ENCODE measurements around the gene ABCG2. TPM values are rescaled to one million over a fixed set of nuclear protein-coding genes. Genes with fewer than 3 reads are reported as not detected.

The ABCG2 gene
- total RNA-seq, 1 experiment from 2014 or later, result 23.7 TPM

- Mint-ChIP-seq H3K27ac (ENCODE audit: unreplicated experiment) (no peak overlapping the region), H3K9me3 (ENCODE audit: unreplicated experiment) (no peaks in the 10 kb centered on the region), H3K36me3 (ENCODE audit: insufficient read depth, unreplicated experiment) (no peaks in the 10 kb centered on the region), H3K4me1 (ENCODE audit: low read depth, unreplicated experiment) (no peaks in the 10 kb centered on the region), H3K27me3 (ENCODE audit: insufficient read depth, unreplicated experiment) (no peaks in the 10 kb centered on the region), H3K4me3 (ENCODE audit: unreplicated experiment) (no peak overlapping the region)
- Histone ChIP-seq H3K27me3 (replicated peaks; ENCODE audit: control insufficient read depth, insufficient read depth, low read length) (no peaks in the 10 kb centered on the region), H3K9me3 (no peaks in the 10 kb centered on the region), H3K36me3 (ENCODE audit: control insufficient read depth, insufficient read depth, low read length) (no peaks in the 10 kb centered on the region), H3K4me3 (ENCODE audit: low read depth, low read length) (no peak overlapping the region), H3K4me1 (no peaks in the 10 kb centered on the region)
- TF ChIP-seq CTCF (IDR thresholded peaks at IDR 0.05; ENCODE audit: insufficient read depth in 1 of 2, low read depth in 1 of 2, low read length in 1 of 2, severe bottlenecking in 1 of 2, unreplicated experiment in 1 of 2), result no peak
- POLR2A ChIA-PET, result no interaction called here
- BruUV-seq (replicated peaks), result no TSS peak
- CTCF ChIA-PET, result no interaction called here
- intact Hi-C loops (cut with micrococcal nuclease; ENCODE audit: unreplicated experiment), result no loop called here
- no peak for DNase-seq
Observed at GRCh38 chr4:88080626-88081025, 77.8 kb downstream of the ABCG2 start.

GRCh38 chr4:88078579-88078978, 79.9 kb downstream of the ABCG2 start:
- DNase-seq, result no peak
- Mint-ChIP-seq H3K4me1 (ENCODE audit: low read depth, unreplicated experiment) (no peaks in the 10 kb centered on the region), H3K4me3 (ENCODE audit: unreplicated experiment) (no peak overlapping the region), H3K9me3 (ENCODE audit: unreplicated experiment) (no peaks in the 10 kb centered on the region), H3K27me3 (ENCODE audit: insufficient read depth, unreplicated experiment) (no peaks in the 10 kb centered on the region), H3K27ac (ENCODE audit: unreplicated experiment) (no peak overlapping the region), H3K36me3 (ENCODE audit: insufficient read depth, unreplicated experiment) (no peaks in the 10 kb centered on the region)
- Histone ChIP-seq H3K36me3 (ENCODE audit: control insufficient read depth, insufficient read depth, low read length) (no peaks in the 10 kb centered on the region), H3K4me3 (ENCODE audit: low read depth, low read length) (no peak overlapping the region), H3K4me1 (no peaks in the 10 kb centered on the region), H3K27me3 (replicated peaks; ENCODE audit: control insufficient read depth, insufficient read depth, low read length) (no peaks in the 10 kb centered on the region), H3K9me3 (no peaks in the 10 kb centered on the region)
- TF ChIP-seq CTCF (IDR thresholded peaks at IDR 0.05; ENCODE audit: insufficient read depth in 1 of 2, low read depth in 1 of 2, low read length in 1 of 2, severe bottlenecking in 1 of 2, unreplicated experiment in 1 of 2), result no peak
- CTCF ChIA-PET, result no interaction called here
- intact Hi-C loops (cut with micrococcal nuclease; ENCODE audit: unreplicated experiment), result no loop called here
- POLR2A ChIA-PET, result no interaction called here
- BruUV-seq (replicated peaks), result no TSS peak

GRCh38 chr4:88077911-88078524, 80.4 kb downstream of the ABCG2 start:
- Histone ChIP-seq H3K4me3 (ENCODE audit: low read depth, low read length) (no peak overlapping the region), H3K36me3 (ENCODE audit: control insufficient read depth, insufficient read depth, low read length) (no peaks in the 10 kb centered on the region), H3K4me1 (no peaks in the 10 kb centered on the region), H3K9me3 (no peaks in the 10 kb centered on the region), H3K27me3 (replicated peaks; ENCODE audit: control insufficient read depth, insufficient read depth, low read length) (no peaks in the 10 kb centered on the region)
- Mint-ChIP-seq H3K36me3 (ENCODE audit: insufficient read depth, unreplicated experiment) (no peaks in the 10 kb centered on the region), H3K9me3 (ENCODE audit: unreplicated experiment) (no peaks in the 10 kb centered on the region), H3K4me1 (ENCODE audit: low read depth, unreplicated experiment) (no peaks in the 10 kb centered on the region), H3K27ac (ENCODE audit: unreplicated experiment) (no peak overlapping the region), H3K4me3 (ENCODE audit: unreplicated experiment) (no peak overlapping the region), H3K27me3 (ENCODE audit: insufficient read depth, unreplicated experiment) (no peaks in the 10 kb centered on the region)
- BruUV-seq (replicated peaks), result no TSS peak
- CTCF ChIA-PET, result no interaction called here
- POLR2A ChIA-PET, result no interaction called here
- no peak for TF ChIP-seq CTCF (IDR thresholded peaks at IDR 0.05; ENCODE audit: insufficient read depth in 1 of 2, low read depth in 1 of 2, low read length in 1 of 2, severe bottlenecking in 1 of 2, unreplicated experiment in 1 of 2)
- DNase-seq, result no peak
- intact Hi-C loops (cut with micrococcal nuclease; ENCODE audit: unreplicated experiment), result no loop called here
